HG03060 (cell line): ENCODE measurements around the gene NDUFS3.
"Not testable (repeated sequence)": the region's sequence is repeated elsewhere in the genome, so short reads cannot be mapped to it uniquely, and the experiment has no call there.

ENCODE experiments used
- ATAC-seq: cut with Tn5 transposase; IDR thresholded peaks from one replicate; pipeline ENCODE4 v1.9.1; 2021; ENCODE audit warnings: low read depth, moderate number of reproducible peaks; ENCODE audit not compliant: unreplicated experiment

NDUFS3 gene

GRCh38 chr11:47558695-47559094 lies 20.2 kb upstream of the NDUFS3 start:
- ATAC-seq = no peak

- no peak for ATAC-seq
Measured at GRCh38 chr11:47560426-47560825, 18.4 kb upstream of the NDUFS3 start.

- not testable (repeated sequence) for ATAC-seq
Measured at GRCh38 chr11:47562393-47562792, 16.5 kb upstream of the NDUFS3 start.

GRCh38 chr11:47564366-47564765 lies 14.5 kb upstream of the NDUFS3 start:
- not testable (repeated sequence) for ATAC-seq

GRCh38 chr11:47564933-47565339 lies 13.9 kb upstream of the NDUFS3 start:
- no peak for ATAC-seq

- no peak for ATAC-seq
Measured at GRCh38 chr11:47565340-47566148, 13.3 kb upstream of the NDUFS3 start, which contains the start of gene PTPMT1. PTPMT1 (plus strand) TSS chr11:47565599; CDS start chr11:47565623, 24 bp downstream.

- ATAC-seq = no peak
Measured at GRCh38 chr11:47566149-47566698, 12.7 kb upstream of the NDUFS3 start.

GRCh38 chr11:47569646-47570045 lies 9.2 kb upstream of the NDUFS3 start:
- ATAC-seq = no peak

GRCh38 chr11:47570651-47571356 lies 8.1 kb upstream of the NDUFS3 start:
- ATAC-seq = no peak

GRCh38 chr11:47571357-47571729 lies 7.5 kb upstream of the NDUFS3 start:
- ATAC-seq = no peak

GRCh38 chr11:47571895-47572294 lies 7.0 kb upstream of the NDUFS3 start:
- no peak for ATAC-seq

- ATAC-seq = no peak
Measured at GRCh38 chr11:47572715-47573255, 6.1 kb upstream of the NDUFS3 start.

GRCh38 chr11:47573321-47573720 lies 5.6 kb upstream of the NDUFS3 start:
- ATAC-seq = no peak

GRCh38 chr11:47577460-47578041 lies 1.3 kb upstream of the NDUFS3 start:
- no peak for ATAC-seq

GRCh38 chr11:47583844-47584243 lies 5.0 kb downstream of the NDUFS3 start:
- ATAC-seq = no peak

- no peak for ATAC-seq
Measured at GRCh38 chr11:47586098-47586855, 7.4 kb downstream of the NDUFS3 start, which contains the start of gene FAM180B. FAM180B (plus strand) TSS chr11:47586678; CDS start chr11:47586769, 91 bp downstream.

- no peak for ATAC-seq
Measured at GRCh38 chr11:47587039-47587716, 8.3 kb downstream of the NDUFS3 start.

GRCh38 chr11:47587723-47588326 lies 9.0 kb downstream of the NDUFS3 start:
- ATAC-seq = no peak

GRCh38 chr11:47589118-47589517 lies 10.2 kb downstream of the NDUFS3 start:
- no peak for ATAC-seq
